Measurements from ENCODE around the gene NMRAL1.

- TF ChIP-seq TCF4 (CRISPR knock-in tag; IDR thresholded peaks at IDR 0.05; ENCODE audit: borderline replicate concordance) (no peak), ZC3H10 (CRISPR knock-in tag; IDR thresholded peaks at IDR 0.05) (no peak), ZNF8 (CRISPR knock-in tag; IDR thresholded peaks at IDR 0.05) (no peak), ARNTL (CRISPR knock-in tag; IDR thresholded peaks at IDR 0.05; ENCODE audit: borderline replicate concordance, low read depth) (no peak), ZNF565 (CRISPR knock-in tag; conservative IDR thresholded peaks at IDR 0.05; ENCODE audit: low read depth) (no peak), ZFP30 (CRISPR knock-in tag; IDR thresholded peaks at IDR 0.05) (no peak), POU6F1 (CRISPR knock-in tag; IDR thresholded peaks at IDR 0.05; ENCODE audit: borderline replicate concordance, low read depth) (no peak), BACH2 (CRISPR knock-in tag; IDR thresholded peaks at IDR 0.05; ENCODE audit: borderline replicate concordance) (no peak), ISL1 (CRISPR knock-in tag; IDR thresholded peaks at IDR 0.05) (no peak), CSDC2 (CRISPR knock-in tag; IDR thresholded peaks at IDR 0.05) (no peak)
- TF ChIP-seq, protein P1, sequence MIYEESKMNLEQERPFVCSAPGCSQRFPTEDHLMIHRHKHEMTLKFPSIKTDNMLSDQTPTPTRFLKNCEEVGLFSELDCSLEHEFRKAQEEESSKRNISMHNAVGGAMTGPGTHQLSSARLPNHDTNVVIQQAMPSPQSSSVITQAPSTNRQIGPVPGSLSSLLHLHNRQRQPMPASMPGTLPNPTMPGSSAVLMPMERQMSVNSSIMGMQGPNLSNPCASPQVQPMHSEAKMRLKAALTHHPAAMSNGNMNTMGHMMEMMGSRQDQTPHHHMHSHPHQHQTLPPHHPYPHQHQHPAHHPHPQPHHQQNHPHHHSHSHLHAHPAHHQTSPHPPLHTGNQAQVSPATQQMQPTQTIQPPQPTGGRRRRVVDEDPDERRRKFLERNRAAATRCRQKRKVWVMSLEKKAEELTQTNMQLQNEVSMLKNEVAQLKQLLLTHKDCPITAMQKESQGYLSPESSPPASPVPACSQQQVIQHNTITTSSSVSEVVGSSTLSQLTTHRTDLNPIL (CRISPR knock-in tag; IDR thresholded peaks at IDR 0.05; ENCODE audit: low read depth), result no peak
- TF ChIP-seq, protein P2, sequence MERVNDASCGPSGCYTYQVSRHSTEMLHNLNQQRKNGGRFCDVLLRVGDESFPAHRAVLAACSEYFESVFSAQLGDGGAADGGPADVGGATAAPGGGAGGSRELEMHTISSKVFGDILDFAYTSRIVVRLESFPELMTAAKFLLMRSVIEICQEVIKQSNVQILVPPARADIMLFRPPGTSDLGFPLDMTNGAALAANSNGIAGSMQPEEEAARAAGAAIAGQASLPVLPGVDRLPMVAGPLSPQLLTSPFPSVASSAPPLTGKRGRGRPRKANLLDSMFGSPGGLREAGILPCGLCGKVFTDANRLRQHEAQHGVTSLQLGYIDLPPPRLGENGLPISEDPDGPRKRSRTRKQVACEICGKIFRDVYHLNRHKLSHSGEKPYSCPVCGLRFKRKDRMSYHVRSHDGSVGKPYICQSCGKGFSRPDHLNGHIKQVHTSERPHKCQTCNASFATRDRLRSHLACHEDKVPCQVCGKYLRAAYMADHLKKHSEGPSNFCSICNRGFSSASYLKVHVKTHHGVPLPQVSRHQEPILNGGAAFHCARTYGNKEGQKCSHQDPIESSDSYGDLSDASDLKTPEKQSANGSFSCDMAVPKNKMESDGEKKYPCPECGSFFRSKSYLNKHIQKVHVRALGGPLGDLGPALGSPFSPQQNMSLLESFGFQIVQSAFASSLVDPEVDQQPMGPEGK (CRISPR knock-in tag; IDR thresholded peaks at IDR 0.05; ENCODE audit: borderline replicate concordance), result no peak
Observed at GRCh38 chr16:4506450-4506849, 32.0 kb upstream of the NMRAL1 start.
